Neural cell (in vitro differentiated cells): ENCODE measurements around the gene CTAGE1.

Experiments used
- EP300 ChIP-seq: fragments of 450-650 bp; conservative IDR thresholded peaks from 2 replicates; pipeline ENCODE4 v1.6.1; 2014; ENCODE audit warnings: antibody characterized with exemption, mild to moderate bottlenecking, moderate library complexity; ENCODE audit not compliant: poor library complexity, severe bottlenecking
- EZH2 ChIP-seq: fragments of 200-600, 300-800 bp; shearing (Covaris generic), sonication (generic); IDR thresholded peaks from 2 replicates; pipeline ENCODE4 v1.6.1; 2014; ENCODE audit warnings: antibody characterized with exemption, low read length, borderline replicate concordance, mild to moderate bottlenecking; ENCODE audit not compliant: insufficient read depth, poor library complexity, severe bottlenecking
- MXI1 ChIP-seq: fragments of 450-650 bp; conservative IDR thresholded peaks from 2 replicates; pipeline ENCODE4 v1.6.1; 2014; ENCODE audit warnings: antibody characterized with exemption, mild to moderate bottlenecking; ENCODE audit not compliant: poor library complexity, severe bottlenecking
- POLR2AphosphoS5 ChIP-seq: IDR thresholded peaks from 2 replicates; pipeline ENCODE4 v1.6.1; 2012
- RAD21 ChIP-seq: fragments of 450-650 bp; conservative IDR thresholded peaks from 2 replicates; pipeline ENCODE4 v1.6.1; 2014; ENCODE audit warnings: antibody characterized with exemption, mild to moderate bottlenecking, moderate library complexity
- TAF1 ChIP-seq: IDR thresholded peaks from 2 replicates; pipeline ENCODE4 v1.6.1; 2012; ENCODE audit warnings: low read depth
- TF ChIP-seq, protein P1 (sequence below): fragments of 450-650 bp; IDR thresholded peaks from 2 replicates; pipeline ENCODE4 v1.5.1; 2014; ENCODE audit warnings: antibody characterized with exemption, mild to moderate bottlenecking, moderate library complexity; ENCODE audit not compliant: poor library complexity, severe bottlenecking
- TF ChIP-seq, protein P2 (sequence below): IDR thresholded peaks from 2 replicates; pipeline ENCODE4 v1.6.1; 2012; ENCODE audit warnings: borderline replicate concordance

- TF ChIP-seq EP300 (no peak), TAF1 (no peak), POLR2AphosphoS5 (no peak), EZH2 (no peak), RAD21 (no peak), MXI1 (no peak)
- TF ChIP-seq, protein P1, sequence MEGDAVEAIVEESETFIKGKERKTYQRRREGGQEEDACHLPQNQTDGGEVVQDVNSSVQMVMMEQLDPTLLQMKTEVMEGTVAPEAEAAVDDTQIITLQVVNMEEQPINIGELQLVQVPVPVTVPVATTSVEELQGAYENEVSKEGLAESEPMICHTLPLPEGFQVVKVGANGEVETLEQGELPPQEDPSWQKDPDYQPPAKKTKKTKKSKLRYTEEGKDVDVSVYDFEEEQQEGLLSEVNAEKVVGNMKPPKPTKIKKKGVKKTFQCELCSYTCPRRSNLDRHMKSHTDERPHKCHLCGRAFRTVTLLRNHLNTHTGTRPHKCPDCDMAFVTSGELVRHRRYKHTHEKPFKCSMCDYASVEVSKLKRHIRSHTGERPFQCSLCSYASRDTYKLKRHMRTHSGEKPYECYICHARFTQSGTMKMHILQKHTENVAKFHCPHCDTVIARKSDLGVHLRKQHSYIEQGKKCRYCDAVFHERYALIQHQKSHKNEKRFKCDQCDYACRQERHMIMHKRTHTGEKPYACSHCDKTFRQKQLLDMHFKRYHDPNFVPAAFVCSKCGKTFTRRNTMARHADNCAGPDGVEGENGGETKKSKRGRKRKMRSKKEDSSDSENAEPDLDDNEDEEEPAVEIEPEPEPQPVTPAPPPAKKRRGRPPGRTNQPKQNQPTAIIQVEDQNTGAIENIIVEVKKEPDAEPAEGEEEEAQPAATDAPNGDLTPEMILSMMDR, result no peak
- TF ChIP-seq, protein P2, sequence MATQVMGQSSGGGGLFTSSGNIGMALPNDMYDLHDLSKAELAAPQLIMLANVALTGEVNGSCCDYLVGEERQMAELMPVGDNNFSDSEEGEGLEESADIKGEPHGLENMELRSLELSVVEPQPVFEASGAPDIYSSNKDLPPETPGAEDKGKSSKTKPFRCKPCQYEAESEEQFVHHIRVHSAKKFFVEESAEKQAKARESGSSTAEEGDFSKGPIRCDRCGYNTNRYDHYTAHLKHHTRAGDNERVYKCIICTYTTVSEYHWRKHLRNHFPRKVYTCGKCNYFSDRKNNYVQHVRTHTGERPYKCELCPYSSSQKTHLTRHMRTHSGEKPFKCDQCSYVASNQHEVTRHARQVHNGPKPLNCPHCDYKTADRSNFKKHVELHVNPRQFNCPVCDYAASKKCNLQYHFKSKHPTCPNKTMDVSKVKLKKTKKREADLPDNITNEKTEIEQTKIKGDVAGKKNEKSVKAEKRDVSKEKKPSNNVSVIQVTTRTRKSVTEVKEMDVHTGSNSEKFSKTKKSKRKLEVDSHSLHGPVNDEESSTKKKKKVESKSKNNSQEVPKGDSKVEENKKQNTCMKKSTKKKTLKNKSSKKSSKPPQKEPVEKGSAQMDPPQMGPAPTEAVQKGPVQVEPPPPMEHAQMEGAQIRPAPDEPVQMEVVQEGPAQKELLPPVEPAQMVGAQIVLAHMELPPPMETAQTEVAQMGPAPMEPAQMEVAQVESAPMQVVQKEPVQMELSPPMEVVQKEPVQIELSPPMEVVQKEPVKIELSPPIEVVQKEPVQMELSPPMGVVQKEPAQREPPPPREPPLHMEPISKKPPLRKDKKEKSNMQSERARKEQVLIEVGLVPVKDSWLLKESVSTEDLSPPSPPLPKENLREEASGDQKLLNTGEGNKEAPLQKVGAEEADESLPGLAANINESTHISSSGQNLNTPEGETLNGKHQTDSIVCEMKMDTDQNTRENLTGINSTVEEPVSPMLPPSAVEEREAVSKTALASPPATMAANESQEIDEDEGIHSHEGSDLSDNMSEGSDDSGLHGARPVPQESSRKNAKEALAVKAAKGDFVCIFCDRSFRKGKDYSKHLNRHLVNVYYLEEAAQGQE, result no peak
Observed at GRCh38 chr18:22398464-22398863, 19.3 kb downstream of the CTAGE1 start.
